HG03575 (cell line): ENCODE measurements around the gene IKBKE.

Source experiments
- ATAC-seq: cut with Tn5 transposase; IDR thresholded peaks from one replicate; pipeline ENCODE4 v1.9.1; 2021; ENCODE audit not compliant: unreplicated experiment, insufficient number of reproducible peaks, low FRiP score; ENCODE audit errors: extremely low read depth

The IKBKE gene

GRCh38 chr1:206469933-206470691 is at the start of gene IKBKE:
IKBKE (plus strand) TSS chr1:206470476; CDS start chr1:206473228, 2,752 bp downstream.
- no peak for ATAC-seq

- no peak for ATAC-seq
Observed at GRCh38 chr1:206421616-206422340, 48.5 kb upstream of the IKBKE start.

GRCh38 chr1:206422525-206422924 is 47.8 kb upstream of the IKBKE start:
- ATAC-seq, result no peak

GRCh38 chr1:206427291-206427690 is 43.0 kb upstream of the IKBKE start:
- no peak for ATAC-seq

GRCh38 chr1:206429421-206429820 is 40.9 kb upstream of the IKBKE start:
- ATAC-seq, result no peak

GRCh38 chr1:206430031-206430983 is 40.0 kb upstream of the IKBKE start:
- peak; percentile 89 for ATAC-seq

- no peak for ATAC-seq
Observed at GRCh38 chr1:206435445-206435844, 34.8 kb upstream of the IKBKE start.

- no peak for ATAC-seq
Observed at GRCh38 chr1:206438554-206438953, 31.7 kb upstream of the IKBKE start.

- ATAC-seq, result no peak
Observed at GRCh38 chr1:206439205-206439604, 31.1 kb upstream of the IKBKE start.

GRCh38 chr1:206441336-206441967 is 28.8 kb upstream of the IKBKE start:
- ATAC-seq, result no peak

GRCh38 chr1:206442101-206442500 is 28.2 kb upstream of the IKBKE start:
- ATAC-seq, result no peak

- ATAC-seq, result no peak
Observed at GRCh38 chr1:206445116-206445515, 25.2 kb upstream of the IKBKE start.

GRCh38 chr1:206445911-206446356 is 24.3 kb upstream of the IKBKE start:
- ATAC-seq, result no peak

GRCh38 chr1:206446688-206447421 is 23.4 kb upstream of the IKBKE start:
- ATAC-seq, result no peak

GRCh38 chr1:206447422-206447765 is 22.9 kb upstream of the IKBKE start:
- no peak for ATAC-seq

GRCh38 chr1:206447792-206448191 is 22.5 kb upstream of the IKBKE start:
- no peak for ATAC-seq

GRCh38 chr1:206448471-206448870 is 21.8 kb upstream of the IKBKE start:
- ATAC-seq, result no peak

- ATAC-seq, result no peak
Observed at GRCh38 chr1:206449565-206449964, 20.7 kb upstream of the IKBKE start.
